Left ventricle myocardium superior (tissue), 1 donor: ENCODE data around the gene EFHD1. TPM values are rescaled to one million over a fixed set of nuclear protein-coding genes. Genes with fewer than 3 reads are reported as not detected.
"Not testable (repeated sequence)": the region's sequence is repeated elsewhere in the genome, so short reads cannot be mapped to it uniquely, and the experiment has no call there.

Experiments used
- ATAC-seq: fragments of 200-7000 bp; cut with Tn5 transposase; one replicate; pipeline ENCODE4 v1.9.1; 2020; ENCODE audit warnings: mild to moderate bottlenecking, moderate library complexity
- DNase-seq: peaks from one replicate; pipeline ENCODE4 v3.0.0-alpha.2; 2020
- intact Hi-C: fragments of 100-400 bp; cut with micrococcal nuclease; formaldehyde crosslinking; loops from one replicate; pipeline ENCODE4 v1.11.0; 2022
- total RNA-seq: library from RNA; stranded (reverse); fragmentation: NEBNext Ultra II Directional; extraction: Animal tissue kit (Norgen Biotek cat#: 25700); gene quantifications from one replicate; pipeline ENCODE4 v1.2.1, GENCODE V29; 2021
- donor health status: DM: no; HTN: yes; CAD: no; lungs with severe emphysema.

EFHD1 gene
- total RNA-seq, 1 donor from 2014 or later: 21.7 TPM

GRCh38 chr2:232683368-232683767, 50.0 kb downstream of the EFHD1 start:
- no peak for ATAC-seq
- intact Hi-C loops: no loop called here
- no peak for DNase-seq

GRCh38 chr2:232685391-232685790, 52.0 kb downstream of the EFHD1 start:
- ATAC-seq, DNase-seq, intact Hi-C loops: not testable (repeated sequence)

GRCh38 chr2:232687382-232688160, 54.2 kb downstream of the EFHD1 start:
- no peak for ATAC-seq
- intact Hi-C loops: no loop called here
- DNase-seq: no peak

- ATAC-seq (no peak), DNase-seq (no peak)
- intact Hi-C loops: no loop called here
These were observed 54.8 kb downstream of the EFHD1 start for GRCh38 chr2:232688201-232688600.

GRCh38 chr2:232689152-232689910, 55.9 kb downstream of the EFHD1 start:
- intact Hi-C loops: no loop called here
- DNase-seq: peak; percentile 76
- peak; percentile 88 for ATAC-seq

- ATAC-seq, DNase-seq, intact Hi-C loops: not testable (repeated sequence)
These were observed 57.7 kb downstream of the EFHD1 start for GRCh38 chr2:232691117-232691516.

- intact Hi-C loops: no loop called here
- ATAC-seq (no peak), DNase-seq (no peak)
These were observed 59.9 kb downstream of the EFHD1 start for GRCh38 chr2:232693344-232693743.

GRCh38 chr2:232696609-232697058, 63.2 kb downstream of the EFHD1 start:
- DNase-seq (no peak), ATAC-seq (no peak)
- intact Hi-C loops: no loop called here

- ATAC-seq (peak; percentile 99), DNase-seq (peak; percentile 97)
- intact Hi-C loops: no loop called here
These were observed 63.8 kb downstream of the EFHD1 start, which contains the start of gene GIGYF2 for GRCh38 chr2:232697059-232697806. TSS of gene GIGYF2 (plus strand) at chr2:232697331. CDS start at chr2:232735198, 37,867 bp downstream.

- ATAC-seq: peak; percentile 22
- intact Hi-C loops: no loop called here
These were observed 64.4 kb downstream of the EFHD1 start for GRCh38 chr2:232697807-232698110.

GRCh38 chr2:232698556-232699091, 65.2 kb downstream of the EFHD1 start:
- no peak for DNase-seq
- intact Hi-C loops: no loop called here
- no peak for ATAC-seq

More at GRCh38 chr2:232697807-232698110, 64.4 kb downstream of the EFHD1 start:
- DNase-seq: no peak

- DNase-seq: no peak
- intact Hi-C loops: no loop called here
- no peak for ATAC-seq
These were observed 65.7 kb downstream of the EFHD1 start for GRCh38 chr2:232699110-232699509.

- intact Hi-C loops: no loop called here
- ATAC-seq (no peak), DNase-seq (no peak)
These were observed 66.8 kb downstream of the EFHD1 start for GRCh38 chr2:232700154-232700553.

GRCh38 chr2:232707076-232707475, 73.7 kb downstream of the EFHD1 start:
- DNase-seq (no peak), ATAC-seq (no peak)
- intact Hi-C loops: no loop called here

- ATAC-seq (no peak), DNase-seq (no peak)
- intact Hi-C loops: no loop called here
These were observed 80.1 kb downstream of the EFHD1 start for GRCh38 chr2:232713505-232713904.

GRCh38 chr2:232714969-232715368, 81.6 kb downstream of the EFHD1 start:
- no peak for ATAC-seq
- intact Hi-C loops: no loop called here

GRCh38 chr2:232720056-232720455, 86.7 kb downstream of the EFHD1 start:
- intact Hi-C loops: not testable (repeated sequence)

More at GRCh38 chr2:232714969-232715368, 81.6 kb downstream of the EFHD1 start:
- no peak for DNase-seq

GRCh38 chr2:232721261-232721660, 87.9 kb downstream of the EFHD1 start:
- no peak for ATAC-seq
- no peak for DNase-seq
- intact Hi-C loops: no loop called here

More at GRCh38 chr2:232720056-232720455, 86.7 kb downstream of the EFHD1 start:
- not testable (repeated sequence) for ATAC-seq, DNase-seq

GRCh38 chr2:232721882-232722281, 88.5 kb downstream of the EFHD1 start:
- intact Hi-C loops: no loop called here
- ATAC-seq: no peak
- DNase-seq: no peak
